ENCODE data around the gene RTL10. TPM values are rescaled to one million over a fixed set of nuclear protein-coding genes. Genes with fewer than 3 reads are reported as not detected.

Gene RTL10
- total and polyA plus RNA-seq, 2 of the 8 experiments (the other 6 are each of a cell fraction or from before 2014, with no cell fraction given) = 11.5 to 18.8 TPM

- Histone ChIP-seq H3K18ac (ENCODE audit: extremely low read depth, low read length) (no peak overlapping the region), H2AFZ (ENCODE audit: low read length) (no peak overlapping the region), H3K56ac (replicated peaks; ENCODE audit: insufficient read length, low read depth, low read length) (no peak overlapping the region), H4K20me1 (replicated peaks in 1 of 2; ENCODE audit: control insufficient read depth in 1 of 2, insufficient read depth in 2 of 2, low read length in 2 of 2) (peaks cover 0 to 5% of the 10 kb centered on the region in 2 experiments), H4K8ac (ENCODE audit: extremely low read depth, insufficient read depth, low read length) (no peak overlapping the region), H2BK12ac (ENCODE audit: low read depth, low read length) (no peak overlapping the region), H3K79me2 (ENCODE audit: control insufficient read depth in 1 of 2, insufficient read depth in 2 of 2, low read length in 2 of 2) (no peaks in the 10 kb centered on the region; a peak in 1 of 4 replicates), H3K4ac (replicated peaks; ENCODE audit: insufficient read length, low read depth, low read length) (no peak overlapping the region), H3K79me1 (ENCODE audit: low read depth, low read length) (no peaks in the 10 kb centered on the region), H3K36me3 (ENCODE audit: control insufficient read depth in 2 of 4, insufficient read depth in 4 of 4, low read length in 3 of 4) (no peaks in the 10 kb centered on the region), H3K4me1 (replicated peaks in 1 of 4; ENCODE audit: control insufficient read depth in 3 of 4, insufficient read depth in 4 of 4, low read length in 3 of 4) (no peaks in the 10 kb centered on the region; a peak in 1 of 7 replicates), H3K27me3 (replicated peaks in 1 of 4; ENCODE audit: control insufficient read depth in 3 of 4, extremely low read depth in 1 of 4, insufficient read depth in 3 of 4, low read length in 3 of 4) (no peaks in the 10 kb centered on the region), H3K4me3 (ENCODE audit: extremely low read depth in 1 of 4, insufficient read depth in 2 of 4, low read depth in 3 of 4, low read length in 4 of 4) (no peak overlapping the region), H3K4me2 (ENCODE audit: insufficient read depth in 1 of 2, low read depth in 2 of 2, low read length in 2 of 2) (no peak overlapping the region), H2BK5ac (ENCODE audit: low read depth, low read length) (no peak overlapping the region), H2AK5ac (ENCODE audit: low read depth, low read length) (no peak overlapping the region), H3K23me2 (ENCODE audit: low read depth, low read length) (no peaks in the 10 kb centered on the region), H3K14ac (ENCODE audit: insufficient read length) (no peak overlapping the region), H2BK120ac (replicated peaks; ENCODE audit: low read depth, low read length) (no peak overlapping the region), H3K9ac (replicated peaks in 1 of 4; ENCODE audit: extremely low read depth in 1 of 4, low read depth in 3 of 4, low read length in 3 of 4) (no peak overlapping the region), H3K27ac (ENCODE audit: low read depth, low read length) (no peak overlapping the region), H4K91ac (replicated peaks; ENCODE audit: insufficient read length, low read length) (no peak overlapping the region), H3K23ac (ENCODE audit: insufficient read length) (no peak overlapping the region), H2BK20ac (ENCODE audit: low read length) (no peak overlapping the region), H3K9me3 (ENCODE audit: insufficient read depth in 2 of 2, low read depth in 1 of 2, low read length in 1 of 2) (no peaks in the 10 kb centered on the region), H4K5ac (ENCODE audit: insufficient read length, low read depth, low read length) (no peak overlapping the region), H2BK15ac (ENCODE audit: low read length) (no peak overlapping the region)
- POLR2A ChIA-PET (ENCODE audit: partially characterized antibody) = no interaction called here
- CTCF ChIA-PET (ENCODE audit: partially characterized antibody) = no interaction called here
- TF ChIP-seq, protein P1, sequence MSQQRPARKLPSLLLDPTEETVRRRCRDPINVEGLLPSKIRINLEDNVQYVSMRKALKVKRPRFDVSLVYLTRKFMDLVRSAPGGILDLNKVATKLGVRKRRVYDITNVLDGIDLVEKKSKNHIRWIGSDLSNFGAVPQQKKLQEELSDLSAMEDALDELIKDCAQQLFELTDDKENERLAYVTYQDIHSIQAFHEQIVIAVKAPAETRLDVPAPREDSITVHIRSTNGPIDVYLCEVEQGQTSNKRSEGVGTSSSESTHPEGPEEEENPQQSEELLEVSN (IDR thresholded peaks at IDR 0.05) = no peak
- no peak for TF ChIP-seq SIX5 (IDR thresholded peaks at IDR 0.05; ENCODE audit: low read depth, low read length)
- TF ChIP-seq POLR2AphosphoS5 (IDR thresholded peaks at IDR 0.05; ENCODE audit: low read depth, low read length) = no peak
- no peak for TF ChIP-seq CTBP2 (IDR thresholded peaks at IDR 0.05; ENCODE audit: borderline replicate concordance, insufficient read depth, insufficient read length, low read length)
- no peak for TF ChIP-seq TAF1 (IDR thresholded peaks at IDR 0.05; ENCODE audit: low read depth, low read length)
- TF ChIP-seq KDM5A (IDR thresholded peaks at IDR 0.05; ENCODE audit: low read length) = no peak
- no peak for TF ChIP-seq GTF2F1 (IDR thresholded peaks at IDR 0.05; ENCODE audit: borderline replicate concordance, low read depth, low read length)
- TF ChIP-seq CBX8 (IDR thresholded peaks at IDR 0.05; ENCODE audit: borderline replicate concordance, low read depth, low read length) = no peak
- no peak for TF ChIP-seq POU5F1 (IDR thresholded peaks at IDR 0.05; ENCODE audit: low read depth, low read length)
- TF ChIP-seq CHD1 (IDR thresholded peaks at IDR 0.05; ENCODE audit: low read depth, low read length) = no peak
- WGBS, 2 experiments (ENCODE audit: extremely low coverage in 1 of 2, insufficient coverage in 1 of 2, insufficient read length in 1 of 2, insufficient replicate concordance in 2 of 2, low coverage in 1 of 2, low lambda C conversion rate in 2 of 2, missing lambda C conversion rate in 1 of 2) = 95% methylated on average over 6 of the region's 6 CpGs; no CpG with 5 or more reads in 1 of the 2 experiments
- FAIRE-seq = no peak
- no peak for DNase-seq (ENCODE audit: low read depth in 1 of 2, low spot score in 2 of 2)
Observed at GRCh38 chr22:19837915-19838314, 16.8 kb downstream of the RTL10 start.
